WTC11 (cell line): ENCODE results near the gene LARGE1.

ENCODE experiments used
- ATF2 ChIP-seq: sonication (generic); formaldehyde crosslinking; IDR thresholded peaks from 2 replicates; pipeline ENCODE4 v1.8.1; 2022; ENCODE audit warnings: low read depth, missing genetic modification reagents, borderline replicate concordance
- FOXP1 ChIP-seq: sonication (generic); formaldehyde crosslinking; IDR thresholded peaks from 2 replicates; pipeline ENCODE4 v1.8.0; 2022; ENCODE audit warnings: missing genetic modification reagents, mild to moderate bottlenecking, moderate library complexity, borderline replicate concordance
- GABPB1 ChIP-seq: sonication (generic); formaldehyde crosslinking; IDR thresholded peaks from 2 replicates; pipeline ENCODE4 v1.8.1; 2023; ENCODE audit warnings: mild to moderate bottlenecking, missing genetic modification reagents
- PRRX2 ChIP-seq: fragments of 250-450 bp; sonication (Bioruptor Pico); IDR thresholded peaks from 2 replicates; pipeline ENCODE4 v1.8.0; 2021; ENCODE audit warnings: mild to moderate bottlenecking
- SMAD3 ChIP-seq: sonication (generic); formaldehyde crosslinking; IDR thresholded peaks from 2 replicates; pipeline ENCODE4 v1.8.0; 2022; ENCODE audit warnings: missing genetic modification reagents, mild to moderate bottlenecking, borderline replicate concordance
- TCF7 ChIP-seq: sonication (generic); formaldehyde crosslinking; IDR thresholded peaks from 2 replicates; pipeline ENCODE4 v1.8.0; 2022; ENCODE audit warnings: mild to moderate bottlenecking, low read depth, missing genetic modification reagents, moderate library complexity
- TF ChIP-seq, protein P1 (sequence below): fragments of 200-600 bp; IDR thresholded peaks from 2 replicates; pipeline ENCODE4 v1.8.0; 2022; ENCODE audit warnings: antibody characterized with exemption
- TF ChIP-seq, protein P2 (sequence below): sonication (generic); formaldehyde crosslinking; IDR thresholded peaks from 2 replicates; pipeline ENCODE4 v1.8.1; 2022; ENCODE audit warnings: mild to moderate bottlenecking, moderate library complexity, missing genetic modification reagents
- TF ChIP-seq, protein P3 (sequence below): sonication (generic); formaldehyde crosslinking; conservative IDR thresholded peaks from 2 replicates; pipeline ENCODE4 v1.8.1; 2022; ENCODE audit warnings: mild to moderate bottlenecking, missing genetic modification reagents

- TF ChIP-seq GABPB1 (CRISPR knock-in tag) (no peak), ATF2 (no peak), TCF7 (no peak), SMAD3 (CRISPR knock-in tag) (no peak), PRRX2 (CRISPR knock-in tag) (no peak), FOXP1 (CRISPR knock-in tag) (no peak)
- TF ChIP-seq, protein P1, sequence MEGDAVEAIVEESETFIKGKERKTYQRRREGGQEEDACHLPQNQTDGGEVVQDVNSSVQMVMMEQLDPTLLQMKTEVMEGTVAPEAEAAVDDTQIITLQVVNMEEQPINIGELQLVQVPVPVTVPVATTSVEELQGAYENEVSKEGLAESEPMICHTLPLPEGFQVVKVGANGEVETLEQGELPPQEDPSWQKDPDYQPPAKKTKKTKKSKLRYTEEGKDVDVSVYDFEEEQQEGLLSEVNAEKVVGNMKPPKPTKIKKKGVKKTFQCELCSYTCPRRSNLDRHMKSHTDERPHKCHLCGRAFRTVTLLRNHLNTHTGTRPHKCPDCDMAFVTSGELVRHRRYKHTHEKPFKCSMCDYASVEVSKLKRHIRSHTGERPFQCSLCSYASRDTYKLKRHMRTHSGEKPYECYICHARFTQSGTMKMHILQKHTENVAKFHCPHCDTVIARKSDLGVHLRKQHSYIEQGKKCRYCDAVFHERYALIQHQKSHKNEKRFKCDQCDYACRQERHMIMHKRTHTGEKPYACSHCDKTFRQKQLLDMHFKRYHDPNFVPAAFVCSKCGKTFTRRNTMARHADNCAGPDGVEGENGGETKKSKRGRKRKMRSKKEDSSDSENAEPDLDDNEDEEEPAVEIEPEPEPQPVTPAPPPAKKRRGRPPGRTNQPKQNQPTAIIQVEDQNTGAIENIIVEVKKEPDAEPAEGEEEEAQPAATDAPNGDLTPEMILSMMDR: no peak
- TF ChIP-seq, protein P2, sequence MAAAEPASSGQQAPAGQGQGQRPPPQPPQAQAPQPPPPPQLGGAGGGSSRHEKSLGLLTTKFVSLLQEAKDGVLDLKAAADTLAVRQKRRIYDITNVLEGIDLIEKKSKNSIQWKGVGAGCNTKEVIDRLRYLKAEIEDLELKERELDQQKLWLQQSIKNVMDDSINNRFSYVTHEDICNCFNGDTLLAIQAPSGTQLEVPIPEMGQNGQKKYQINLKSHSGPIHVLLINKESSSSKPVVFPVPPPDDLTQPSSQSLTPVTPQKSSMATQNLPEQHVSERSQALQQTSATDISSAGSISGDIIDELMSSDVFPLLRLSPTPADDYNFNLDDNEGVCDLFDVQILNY (CRISPR knock-in tag): no peak
- TF ChIP-seq, protein P3, sequence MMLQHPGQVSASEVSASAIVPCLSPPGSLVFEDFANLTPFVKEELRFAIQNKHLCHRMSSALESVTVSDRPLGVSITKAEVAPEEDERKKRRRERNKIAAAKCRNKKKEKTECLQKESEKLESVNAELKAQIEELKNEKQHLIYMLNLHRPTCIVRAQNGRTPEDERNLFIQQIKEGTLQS (CRISPR knock-in tag): no peak
Observed at GRCh38 chr22:33493476-33494205, 426.6 kb downstream of the LARGE1 start.
